Lung microvascular endothelial cell (primary cell): ENCODE results near the gene KNDC1. TPM values are rescaled to one million over a fixed set of nuclear protein-coding genes. Genes with fewer than 3 reads are reported as not detected.
A peak's percentile ranks its signal among the peaks of the same experiment; 100 is the strongest.
"Not testable (repeated sequence)": the region's sequence is repeated elsewhere in the genome, so short reads cannot be mapped to it uniquely, and the experiment has no call there.

ENCODE experiments used
- DNase-seq, 2 donors: peaks; one replicate each; pipeline versions ENCODE4 v3.0.0 to v3.0.0-alpha.2; 2010; ENCODE audit warnings: low read depth in 2 of 2
- total RNA-seq: library from RNA; depleted of rRNA; stranded (reverse); fragments of >200 nt; gene quantifications from 2 replicates; pipeline ENCODE4 v1.2.1, GENCODE V29; 2014

KNDC1 gene
- total RNA-seq, 1 donor from 2014 or later = 0.20 TPM

GRCh38 chr10:133124357-133125211 lies 35.4 kb upstream of the KNDC1 start:
- peak; percentile 22 to 65 for DNase-seq

- DNase-seq = no peak
Observed at GRCh38 chr10:133125901-133126300, 34.1 kb upstream of the KNDC1 start.

GRCh38 chr10:133126431-133127290 lies 33.4 kb upstream of the KNDC1 start:
- no peak for DNase-seq

- no peak for DNase-seq
Observed at GRCh38 chr10:133127291-133128125, 32.5 kb upstream of the KNDC1 start.

GRCh38 chr10:133128126-133129070 lies 31.6 kb upstream of the KNDC1 start:
- DNase-seq = no peak

- no peak for DNase-seq
Observed at GRCh38 chr10:133129071-133129858, 30.8 kb upstream of the KNDC1 start.

- no peak for DNase-seq
Observed at GRCh38 chr10:133129859-133130495, 30.0 kb upstream of the KNDC1 start.

GRCh38 chr10:133130602-133131001 lies 29.4 kb upstream of the KNDC1 start:
- DNase-seq = no peak

GRCh38 chr10:133131053-133131452 lies 29.0 kb upstream of the KNDC1 start:
- no peak for DNase-seq

- DNase-seq = no peak
Observed at GRCh38 chr10:133131734-133132472, 28.1 kb upstream of the KNDC1 start.

GRCh38 chr10:133132473-133133291 lies 27.3 kb upstream of the KNDC1 start:
- no peak for DNase-seq

GRCh38 chr10:133133471-133134231 lies 26.4 kb upstream of the KNDC1 start:
- DNase-seq = no peak

GRCh38 chr10:133134411-133135115 lies 25.5 kb upstream of the KNDC1 start:
- no peak for DNase-seq

GRCh38 chr10:133135116-133135465 lies 24.9 kb upstream of the KNDC1 start:
- no peak for DNase-seq

GRCh38 chr10:133137486-133138145 lies 22.4 kb upstream of the KNDC1 start:
- not testable (repeated sequence) for DNase-seq
